Esophagus muscularis mucosa (tissue), 4 donors: ENCODE measurements around the gene INPP5B. TPM values are rescaled to one million over a fixed set of nuclear protein-coding genes. Genes with fewer than 3 reads are reported as not detected.
"Not testable (repeated sequence)": the region's sequence is repeated elsewhere in the genome, so short reads cannot be mapped to it uniquely, and the experiment has no call there.

Source experiments
- DNase-seq: peaks from one replicate; pipeline ENCODE4 v3.0.0-alpha.2; 2017; ENCODE audit errors: extremely low spot score
- H3K27ac ChIP-seq, 4 donors: fragments of 200-600 bp; sonication (generic); replicated peaks in 1 of 4; 1 replicate in 3 of 4; 2 replicates in 1 of 4; pipeline ENCODE4 v1.5.1; 2016 to 2019; ENCODE audit warnings: mild to moderate bottlenecking in 1 of 4
- H3K27me3 ChIP-seq, 4 donors: fragments of 200-600 bp; sonication (generic); one replicate each; pipeline versions ENCODE4 v1.5.1 to v1.6.0; 2016 to 2019
- H3K36me3 ChIP-seq, 4 donors: fragments of 200-600 bp; sonication (generic); one replicate each; pipeline ENCODE4 v1.5.1; 2016 to 2019
- H3K4me1 ChIP-seq, 4 donors: fragments of 200-600 bp; sonication (generic); one replicate each; pipeline ENCODE4 v1.5.1; 2016 to 2019
- H3K4me3 ChIP-seq, 4 donors: fragments of 200-600 bp; sonication (generic); 1 replicate in 2 of 4; 2 replicates in 2 of 4; pipeline ENCODE4 v1.5.1; 2016 to 2019; ENCODE audit warnings: mild to moderate bottlenecking in 4 of 4, moderate library complexity in 1 of 4
- H3K9me3 ChIP-seq, 4 donors: fragments of 200-600 bp; sonication (generic); 1 replicate in 3 of 4; 2 replicates in 1 of 4; pipeline ENCODE4 v1.5.1; 2016 to 2019
- EP300 ChIP-seq: sonication (generic); formaldehyde crosslinking; IDR thresholded peaks from one replicate; pipeline ENCODE4 v1.6.1; 2017; ENCODE audit warnings: antibody characterized with exemption
- POLR2A ChIP-seq: fragments of 450-650 bp; IDR thresholded peaks from one replicate; pipeline ENCODE4 v1.6.1; 2017; ENCODE audit warnings: antibody characterized with exemption, moderate library complexity, mild to moderate bottlenecking, low read depth
- POLR2AphosphoS5 ChIP-seq, 2 donors: sonication (generic); formaldehyde crosslinking; IDR thresholded peaks; one replicate each; pipeline ENCODE4 v1.6.1; 2017; ENCODE audit warnings: antibody characterized with exemption in 2 of 2
- WGBS: methylation state at CpG from one replicate; pipeline ENCODE4 v1.1.5; 2018; 5-methylcytosine and 5-hydroxymethylcytosine counted together
- intact Hi-C: fragments of 100-400 bp; cut with DNase I; formaldehyde crosslinking; loops from one replicate; pipeline ENCODE4 v1.15.1; 2023
- total RNA-seq, 4 donors: library from RNA; depleted of rRNA; stranded (reverse); fragments of >200 nt; gene quantifications; one replicate each; pipeline versions ENCODE4 v1.1.0 to v1.2.1, GENCODE V29; 2016
- TF ChIP-seq, protein P1 (sequence below), 3 experiments: fragments of 200-600 bp in 2 of 3; fragments of 450-650 bp in 1 of 3; sonication (generic) in 2 of 3; IDR thresholded peaks; one replicate each; pipeline ENCODE4 v1.5.1; 2017 to 2019; ENCODE audit warnings: antibody characterized with exemption in 3 of 3, mild to moderate bottlenecking in 2 of 3, moderate library complexity in 1 of 3

INPP5B gene
- total RNA-seq, 4 donors from 2014 or later: 31.1 to 38.9 (median 36.8) TPM

DNA sequence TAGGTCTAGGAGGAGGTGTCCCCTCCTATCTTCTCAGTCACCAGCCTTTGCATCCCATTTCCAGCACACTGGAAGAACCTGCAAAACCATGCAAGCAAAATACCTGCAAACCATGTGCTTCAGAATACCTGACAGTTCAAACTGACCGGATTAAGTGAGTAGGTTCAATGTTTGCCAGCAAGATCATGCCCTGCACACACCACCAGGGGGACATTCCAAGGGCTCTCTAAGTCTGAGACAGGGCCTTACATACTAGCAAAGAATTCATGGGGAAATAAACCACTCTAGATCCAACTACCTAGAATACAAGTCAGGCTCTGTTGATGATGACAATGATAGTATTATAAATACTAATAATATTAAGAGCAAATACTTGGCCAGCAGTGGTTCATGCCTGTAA, 27.6 kb downstream of the INPP5B start:
- H3K4me1 ChIP-seq: peaks cover 16 to 34% (median 22%) of the 10 kb centered on the region in 4 donors
- H3K9me3 ChIP-seq: no peaks in the 10 kb centered on the region
- 100% methylated on average over 1 of the region's 1 CpG for WGBS
- H3K36me3 ChIP-seq: peaks cover 0 to 29% (median 15%) of the 10 kb centered on the region in 4 donors
- DNase-seq: no peak
- TF ChIP-seq EP300: no peak
- TF ChIP-seq, protein P1, sequence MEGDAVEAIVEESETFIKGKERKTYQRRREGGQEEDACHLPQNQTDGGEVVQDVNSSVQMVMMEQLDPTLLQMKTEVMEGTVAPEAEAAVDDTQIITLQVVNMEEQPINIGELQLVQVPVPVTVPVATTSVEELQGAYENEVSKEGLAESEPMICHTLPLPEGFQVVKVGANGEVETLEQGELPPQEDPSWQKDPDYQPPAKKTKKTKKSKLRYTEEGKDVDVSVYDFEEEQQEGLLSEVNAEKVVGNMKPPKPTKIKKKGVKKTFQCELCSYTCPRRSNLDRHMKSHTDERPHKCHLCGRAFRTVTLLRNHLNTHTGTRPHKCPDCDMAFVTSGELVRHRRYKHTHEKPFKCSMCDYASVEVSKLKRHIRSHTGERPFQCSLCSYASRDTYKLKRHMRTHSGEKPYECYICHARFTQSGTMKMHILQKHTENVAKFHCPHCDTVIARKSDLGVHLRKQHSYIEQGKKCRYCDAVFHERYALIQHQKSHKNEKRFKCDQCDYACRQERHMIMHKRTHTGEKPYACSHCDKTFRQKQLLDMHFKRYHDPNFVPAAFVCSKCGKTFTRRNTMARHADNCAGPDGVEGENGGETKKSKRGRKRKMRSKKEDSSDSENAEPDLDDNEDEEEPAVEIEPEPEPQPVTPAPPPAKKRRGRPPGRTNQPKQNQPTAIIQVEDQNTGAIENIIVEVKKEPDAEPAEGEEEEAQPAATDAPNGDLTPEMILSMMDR (IDR thresholded peaks at IDR 0.05): peak in 1 of 3 experiments; percentile 19
- intact Hi-C loops: no loop called here
- no peaks in the 10 kb centered on the region for H3K27me3 ChIP-seq
- no peak overlapping the region for H3K4me3 ChIP-seq
- no peak overlapping the region for H3K27ac ChIP-seq

DNA sequence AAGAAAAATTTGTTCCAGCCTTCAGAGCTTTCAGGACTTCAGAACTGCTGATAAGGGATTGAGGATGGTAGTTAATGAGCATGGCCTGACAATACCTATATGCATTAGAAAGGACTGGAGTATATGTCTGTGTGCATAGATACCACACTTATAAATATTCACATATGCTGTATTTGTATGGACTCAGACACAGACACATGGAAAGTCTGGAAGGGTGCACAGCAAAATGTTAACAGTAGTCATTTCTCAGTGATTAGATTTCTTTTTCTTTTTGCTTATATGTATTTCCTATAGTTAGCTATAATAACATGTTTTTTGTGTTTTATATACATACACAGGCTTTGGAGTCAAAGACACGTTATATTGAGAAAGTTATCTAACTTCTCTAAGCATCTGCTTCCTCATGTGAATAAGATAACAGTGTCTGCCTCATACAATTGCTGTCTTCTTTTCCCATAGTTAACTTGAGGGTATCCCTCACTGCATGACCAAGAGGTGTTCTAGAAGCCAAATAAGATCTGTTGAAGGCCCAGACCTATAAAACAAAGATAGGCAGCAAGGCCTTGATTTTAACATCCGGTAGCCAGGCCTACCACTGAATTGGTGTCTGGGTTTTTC, 31.3 kb downstream of the INPP5B start:
- Histone ChIP-seq H3K27ac (no peak overlapping the region), H3K4me3 (no peak overlapping the region), H3K9me3 (no peaks in the 10 kb centered on the region), H3K4me1 (peaks cover 16 to 34% (median 25%) of the 10 kb centered on the region in 4 donors), H3K36me3 (peaks cover 0 to 12% (median 5%) of the 10 kb centered on the region in 4 donors), H3K27me3 (no peaks in the 10 kb centered on the region)
- DNase-seq: no peak
- WGBS: 81% methylated on average over 2 of the region's 2 CpGs
- no peak for TF ChIP-seq POLR2A
- no peak for TF ChIP-seq POLR2AphosphoS5 (IDR thresholded peaks at IDR 0.05)
- TF ChIP-seq, protein P1 (IDR thresholded peaks at IDR 0.05): no peak
- TF ChIP-seq EP300: no peak
- intact Hi-C loops: no loop called here

DNA sequence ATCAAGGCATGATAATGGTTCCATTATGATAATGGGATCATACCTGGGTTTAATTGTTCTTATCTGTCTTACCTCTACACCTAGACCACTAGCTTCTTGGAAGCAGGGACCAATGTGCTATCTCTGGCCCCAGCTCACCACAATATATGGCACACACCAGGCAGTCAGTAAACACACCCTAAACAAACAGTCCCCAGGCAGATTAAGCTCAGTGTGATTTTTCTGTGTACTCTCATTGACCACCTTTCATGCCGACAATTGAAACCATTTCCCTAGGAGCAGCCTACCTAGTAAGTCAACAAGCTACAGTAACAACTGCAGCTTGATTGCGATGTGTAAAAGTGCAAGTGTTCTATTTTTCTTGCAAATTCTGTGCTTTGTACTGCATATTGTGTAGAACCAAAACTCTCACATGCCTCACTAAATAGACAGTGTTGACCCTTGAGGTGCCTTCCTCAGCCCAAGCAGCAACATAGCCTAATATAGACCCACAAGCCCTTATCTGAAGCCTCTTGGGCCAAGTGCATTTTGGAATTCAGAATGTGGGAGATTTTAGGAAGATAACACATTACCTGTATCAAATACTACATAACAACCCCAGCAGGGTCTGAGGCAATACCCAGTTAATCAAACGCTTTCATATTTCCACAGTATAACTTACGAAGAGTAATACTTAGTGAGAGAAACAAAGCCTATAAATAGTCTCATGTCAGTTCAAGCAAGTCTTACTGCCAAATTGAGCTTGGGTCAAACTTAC, 32.0 kb downstream of the INPP5B start:
- no peak overlapping the region for H3K4me3 ChIP-seq
- H3K27me3 ChIP-seq: no peaks in the 10 kb centered on the region
- WGBS: 67% methylated on average over 4 of the region's 4 CpGs
- H3K36me3 ChIP-seq: peaks cover 0 to 13% (median 6%) of the 10 kb centered on the region in 4 donors
- peaks cover 16 to 32% (median 23%) of the 10 kb centered on the region in 4 donors for H3K4me1 ChIP-seq
- H3K9me3 ChIP-seq: no peaks in the 10 kb centered on the region
- no peak overlapping the region for H3K27ac ChIP-seq
- intact Hi-C loops: no loop called here
- TF ChIP-seq, protein P1 (IDR thresholded peaks at IDR 0.05): no peak
- TF ChIP-seq EP300: no peak
- TF ChIP-seq POLR2A: no peak
- no peak for TF ChIP-seq POLR2AphosphoS5 (IDR thresholded peaks at IDR 0.05)
- DNase-seq: no peak

DNA sequence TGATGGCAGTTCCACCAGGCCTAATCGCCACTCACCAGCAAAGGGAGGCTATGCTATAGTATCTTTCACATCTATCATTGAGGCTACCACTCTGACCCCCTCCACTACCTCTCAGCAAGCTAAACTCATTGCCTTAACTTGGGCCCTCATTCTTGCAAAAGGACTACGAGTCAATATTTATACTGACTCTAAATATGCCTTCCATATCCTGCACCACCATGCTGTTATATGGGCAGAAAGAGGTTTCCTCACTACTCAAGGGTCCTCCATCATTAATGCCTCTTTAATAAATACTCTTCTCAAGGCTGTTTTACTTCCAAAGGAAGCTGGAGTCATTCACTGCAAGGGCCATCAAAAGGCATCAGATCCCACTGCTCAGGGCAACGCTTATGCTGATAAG, 35.4 kb downstream of the INPP5B start:
- Histone ChIP-seq H3K36me3 (peaks cover 0 to 18% (median 6%) of the 10 kb centered on the region in 4 donors), H3K4me1 (peaks cover 16 to 24% (median 21%) of the 10 kb centered on the region in 4 donors)
- H3K27me3 ChIP-seq, H3K9me3 ChIP-seq, H3K27ac ChIP-seq, intact Hi-C loops, H3K4me3 ChIP-seq, DNase-seq: not testable (repeated sequence)
- WGBS: 100% methylated on average over 3 of the region's 3 CpGs

DNA sequence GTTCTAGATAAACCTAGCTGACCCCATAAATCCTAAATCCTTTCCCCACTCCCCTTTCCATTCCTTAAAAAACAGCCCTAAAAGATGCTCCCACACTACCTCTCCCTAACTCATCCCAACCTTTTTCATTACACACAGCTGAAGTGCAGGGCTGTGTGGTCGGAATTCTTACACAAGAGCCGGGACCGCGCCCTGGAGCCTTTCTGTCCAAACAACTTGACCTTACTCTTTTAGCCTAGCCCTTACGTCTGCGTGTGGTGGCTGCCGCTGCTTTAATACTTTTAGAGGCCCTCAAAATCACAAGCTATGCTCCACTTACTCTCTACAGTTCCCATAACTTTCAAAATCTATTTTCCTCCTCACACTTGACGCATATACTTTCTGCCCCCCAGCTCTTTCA, 36.0 kb downstream of the INPP5B start:
- H3K4me3 ChIP-seq, H3K27me3 ChIP-seq, intact Hi-C loops, DNase-seq, H3K9me3 ChIP-seq, H3K27ac ChIP-seq: not testable (repeated sequence)
- 82% methylated on average over 8 of the region's 8 CpGs for WGBS
- peaks cover 0 to 18% (median 6%) of the 10 kb centered on the region in 4 donors for H3K36me3 ChIP-seq
- peaks cover 15 to 19% (median 17%) of the 10 kb centered on the region in 4 donors for H3K4me1 ChIP-seq

DNA sequence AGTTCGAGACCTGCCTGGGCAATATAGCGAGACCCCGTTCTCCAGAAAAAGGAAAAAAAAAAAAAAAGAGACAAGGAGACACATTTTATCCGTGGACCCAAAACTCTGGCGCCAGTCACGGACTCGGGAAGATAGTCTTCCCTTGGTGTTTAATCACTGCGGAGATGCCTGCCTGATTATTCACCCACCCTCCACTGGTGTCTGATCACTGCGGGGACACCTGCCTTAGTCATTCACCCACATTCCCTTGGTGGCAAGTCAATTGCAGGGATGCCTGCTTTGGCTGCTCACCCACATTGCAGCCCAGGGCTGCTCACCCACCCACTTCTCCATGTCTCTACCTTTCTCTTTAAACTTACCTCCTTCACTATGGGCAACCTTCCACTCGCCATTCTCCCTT, 38.3 kb downstream of the INPP5B start:
- DNase-seq, H3K4me3 ChIP-seq, H3K9me3 ChIP-seq, H3K27me3 ChIP-seq, H3K4me1 ChIP-seq, intact Hi-C loops, H3K27ac ChIP-seq: not testable (repeated sequence)
- peaks cover 0 to 24% (median 6%) of the 10 kb centered on the region in 4 donors for H3K36me3 ChIP-seq
- 94% methylated on average over 10 of the region's 10 CpGs for WGBS

DNA sequence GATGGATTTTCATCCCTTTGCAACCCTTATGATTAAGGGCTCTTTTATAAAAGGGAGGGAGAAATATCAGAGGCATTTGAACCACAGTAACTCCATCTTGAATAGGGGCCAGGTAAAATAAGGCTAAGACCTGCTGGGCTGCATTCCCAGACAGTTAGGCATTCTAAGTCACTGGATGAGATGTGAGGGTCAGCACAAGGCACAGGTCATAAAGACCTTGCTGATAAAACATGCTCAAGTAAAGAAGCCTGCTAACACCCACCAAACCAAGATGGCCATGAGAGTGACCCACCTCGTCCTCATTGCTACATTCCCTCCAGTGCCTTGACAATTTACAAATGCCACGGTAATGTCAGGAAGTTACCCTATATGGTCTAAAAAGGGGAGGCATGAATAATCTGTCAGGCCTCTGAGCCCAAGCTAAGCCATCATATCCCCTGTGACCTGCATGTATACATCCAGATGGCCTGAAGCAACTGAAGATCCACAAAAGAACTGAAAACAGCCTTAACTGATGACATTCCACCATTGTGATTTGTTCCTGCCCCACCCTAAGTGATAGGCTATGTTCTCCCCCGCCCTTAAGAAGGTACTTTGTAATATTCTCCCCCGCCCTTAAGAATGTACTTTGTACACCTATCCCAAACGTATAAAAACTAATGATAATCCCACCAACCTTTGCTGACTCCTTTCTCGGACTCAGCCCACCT, 39.3 kb downstream of the INPP5B start:
- H3K9me3 ChIP-seq, H3K27ac ChIP-seq, H3K27me3 ChIP-seq, intact Hi-C loops, H3K4me1 ChIP-seq, DNase-seq, H3K4me3 ChIP-seq: not testable (repeated sequence)
- H3K36me3 ChIP-seq: peaks cover 0 to 28% (median 6%) of the 10 kb centered on the region in 4 donors
- WGBS: 91% methylated on average over 6 of the region's 6 CpGs

DNA sequence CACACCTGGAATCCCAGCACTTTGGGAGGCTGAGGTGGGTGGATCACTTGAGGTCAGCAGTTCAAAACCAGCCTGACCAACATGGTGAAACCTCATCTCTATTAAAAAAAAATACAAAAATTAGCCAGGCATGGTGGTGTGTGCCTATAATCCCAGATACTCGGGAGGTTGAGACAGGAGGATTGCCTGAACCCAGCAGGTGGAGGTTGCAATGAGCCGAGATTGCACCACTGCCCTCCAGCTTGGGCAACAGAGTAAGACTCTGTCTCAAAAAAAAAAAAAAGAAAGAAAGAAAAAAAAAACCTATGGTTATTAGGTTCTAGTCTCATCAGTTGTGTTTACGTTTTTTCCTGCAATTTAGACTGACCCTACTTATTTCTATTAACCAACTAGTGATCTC, 40.3 kb downstream of the INPP5B start:
- DNase-seq, H3K27me3 ChIP-seq, H3K9me3 ChIP-seq, H3K4me3 ChIP-seq, intact Hi-C loops, H3K4me1 ChIP-seq, H3K27ac ChIP-seq: not testable (repeated sequence)
- 95% methylated on average over 3 of the region's 3 CpGs for WGBS
- H3K36me3 ChIP-seq: peaks cover 0 to 27% (median 9%) of the 10 kb centered on the region in 4 donors
